Activated CD8-positive, alpha-beta memory T cell treated with anti-CD3 and anti-CD28 coated beads, Interleukin-2, amount 50 U/mL, for 4 hours (primary cell): ENCODE data around the gene VAPA.

Experiments
- DNase-seq: peaks from one replicate; pipeline ENCODE4 v3.0.0-alpha.2; 2020

The VAPA gene

DNA sequence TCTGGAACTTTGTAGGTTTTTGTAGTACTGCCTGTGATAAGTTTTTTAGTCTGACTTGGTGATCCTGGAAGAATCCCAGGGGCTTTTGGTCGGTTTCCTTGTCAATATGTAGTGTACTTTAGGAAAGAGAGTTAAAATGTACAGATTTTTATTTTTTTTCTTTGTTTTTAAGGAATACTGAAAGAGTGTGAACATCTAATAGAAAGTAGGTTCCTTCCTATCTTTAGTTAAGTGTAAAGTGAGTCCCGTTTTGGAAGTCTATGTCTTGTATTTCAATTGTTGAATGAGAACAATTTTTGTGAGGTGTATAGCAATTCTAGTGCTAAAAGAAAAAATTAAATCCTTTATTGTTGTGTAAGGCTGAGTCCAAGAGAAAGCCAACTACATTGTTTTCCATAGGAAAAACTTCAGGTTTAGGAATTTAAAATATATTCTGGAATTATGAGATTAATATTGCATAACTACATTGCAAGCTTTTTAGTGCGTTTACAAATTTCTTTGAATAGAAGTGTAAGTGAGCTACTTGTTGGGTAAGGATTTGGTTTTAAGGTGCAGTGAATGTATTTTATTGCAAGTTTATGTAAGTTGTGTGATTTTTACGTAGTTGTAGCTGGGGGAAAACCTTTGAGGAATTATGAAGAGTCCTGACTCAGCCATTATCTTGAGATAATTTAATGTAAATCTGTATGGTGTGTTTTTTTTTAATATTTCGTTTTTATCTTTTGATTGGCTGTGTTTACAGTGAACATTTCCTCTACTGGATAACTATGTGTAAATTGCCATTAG lies 1.7 kb downstream of the VAPA start:
- no peak for DNase-seq

DNA sequence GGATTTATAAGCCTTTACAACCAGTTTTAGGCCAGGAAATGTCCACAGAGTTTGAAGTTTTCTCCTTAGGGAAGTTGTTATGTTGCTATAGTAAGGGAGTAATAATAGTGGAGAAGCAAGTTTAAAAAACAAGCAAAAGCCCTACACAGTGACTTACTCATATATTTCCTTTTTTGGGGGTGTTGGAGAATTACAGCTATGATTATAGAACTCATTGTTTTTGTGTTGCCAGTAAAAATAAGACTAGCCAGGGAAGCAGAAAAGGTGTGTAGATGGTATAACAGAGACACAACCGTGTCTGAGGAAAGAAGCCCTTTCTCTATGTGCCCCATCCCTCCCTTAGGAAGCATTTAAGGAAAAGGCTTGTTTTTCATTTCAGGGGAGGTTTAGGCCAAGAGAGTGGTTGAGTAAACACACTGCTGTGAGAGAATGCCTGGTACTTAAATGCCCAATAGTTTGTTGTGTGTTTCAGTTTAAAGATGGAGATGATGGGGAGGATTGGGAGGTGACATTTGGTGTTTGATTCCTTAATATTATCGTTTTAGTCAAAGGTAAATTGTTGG lies 2.3 kb downstream of the VAPA start:
- DNase-seq: no peak

DNA sequence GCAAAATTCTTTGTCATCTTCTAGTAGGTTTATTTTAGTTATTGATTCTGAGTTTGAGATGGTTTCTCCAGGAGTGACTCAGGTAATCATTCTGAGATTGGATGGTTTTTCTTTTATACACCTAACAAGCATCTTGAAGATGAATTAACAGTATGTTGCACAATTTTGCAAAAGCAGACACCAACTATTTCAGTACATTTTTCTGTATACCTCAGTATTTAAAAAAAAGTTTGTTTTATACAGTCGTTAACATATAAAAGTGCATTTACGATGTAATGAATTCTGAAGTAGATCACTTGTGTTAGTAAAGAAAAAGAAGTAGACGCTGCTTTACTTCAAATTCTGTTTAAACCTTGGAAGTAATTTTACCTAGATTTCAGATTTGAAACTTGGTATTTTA lies 3.0 kb downstream of the VAPA start:
- DNase-seq: no peak

DNA sequence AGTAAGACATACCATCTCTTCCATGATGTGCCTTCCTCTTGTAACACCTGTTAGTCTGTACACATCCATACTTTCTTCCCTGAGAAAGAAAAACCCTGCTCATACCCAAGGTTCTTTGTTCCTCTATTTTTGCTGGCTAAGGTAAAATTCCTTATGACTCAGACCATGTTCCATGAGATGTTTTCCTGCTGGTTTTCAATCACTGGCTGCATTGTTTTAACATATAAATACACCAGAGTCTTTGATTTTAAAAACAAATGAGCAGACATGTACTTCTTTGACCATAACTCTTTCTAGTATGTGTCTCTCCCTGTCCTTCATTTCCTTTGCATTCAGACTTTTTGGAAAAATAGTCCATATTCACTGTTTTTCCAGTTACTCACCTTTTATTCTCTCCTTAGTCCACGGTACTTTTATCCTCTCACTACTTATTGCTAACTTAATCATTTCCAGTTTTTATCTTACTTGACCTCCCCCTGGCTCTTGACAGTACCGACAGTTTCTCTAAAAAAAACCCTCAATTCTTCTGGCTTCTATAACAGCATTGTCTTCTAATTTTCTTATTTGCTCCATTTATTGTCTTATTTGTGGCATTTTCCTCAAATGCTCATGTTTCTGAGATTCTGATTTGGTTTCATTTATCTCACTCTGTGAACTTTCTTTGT lies 4.3 kb downstream of the VAPA start:
- DNase-seq: no peak

DNA sequence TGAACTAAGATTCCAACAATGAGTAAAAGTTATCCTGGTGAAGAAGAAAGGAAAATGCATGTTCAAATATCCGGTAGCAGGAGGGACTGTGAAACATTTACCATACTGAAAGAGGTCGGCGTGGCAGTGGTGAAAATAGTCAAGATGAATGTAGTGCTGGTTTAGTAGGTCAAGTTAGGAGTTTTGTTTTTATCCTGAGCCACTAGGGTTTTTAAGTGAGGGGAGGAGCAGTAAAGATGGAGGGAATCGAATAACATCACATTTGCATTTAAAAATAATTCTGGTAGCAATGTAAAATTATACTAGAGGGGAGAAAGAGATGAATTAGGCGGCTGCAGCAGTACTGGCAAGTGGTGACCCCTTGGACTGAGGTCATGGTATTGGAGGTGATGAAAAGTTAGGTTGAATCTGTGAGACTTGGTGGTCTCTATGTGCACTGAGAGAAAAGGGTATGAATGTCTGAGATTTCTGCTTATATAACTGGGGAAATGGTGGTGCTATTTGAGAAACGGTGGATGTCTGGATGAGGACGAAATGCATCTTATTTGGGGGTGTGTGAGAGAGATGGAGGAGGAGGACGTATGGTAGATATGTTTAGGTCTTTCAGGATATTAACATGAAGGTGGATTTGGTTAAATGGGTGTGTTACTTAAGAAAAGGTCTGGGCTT lies 5.9 kb downstream of the VAPA start:
- DNase-seq: no peak

DNA sequence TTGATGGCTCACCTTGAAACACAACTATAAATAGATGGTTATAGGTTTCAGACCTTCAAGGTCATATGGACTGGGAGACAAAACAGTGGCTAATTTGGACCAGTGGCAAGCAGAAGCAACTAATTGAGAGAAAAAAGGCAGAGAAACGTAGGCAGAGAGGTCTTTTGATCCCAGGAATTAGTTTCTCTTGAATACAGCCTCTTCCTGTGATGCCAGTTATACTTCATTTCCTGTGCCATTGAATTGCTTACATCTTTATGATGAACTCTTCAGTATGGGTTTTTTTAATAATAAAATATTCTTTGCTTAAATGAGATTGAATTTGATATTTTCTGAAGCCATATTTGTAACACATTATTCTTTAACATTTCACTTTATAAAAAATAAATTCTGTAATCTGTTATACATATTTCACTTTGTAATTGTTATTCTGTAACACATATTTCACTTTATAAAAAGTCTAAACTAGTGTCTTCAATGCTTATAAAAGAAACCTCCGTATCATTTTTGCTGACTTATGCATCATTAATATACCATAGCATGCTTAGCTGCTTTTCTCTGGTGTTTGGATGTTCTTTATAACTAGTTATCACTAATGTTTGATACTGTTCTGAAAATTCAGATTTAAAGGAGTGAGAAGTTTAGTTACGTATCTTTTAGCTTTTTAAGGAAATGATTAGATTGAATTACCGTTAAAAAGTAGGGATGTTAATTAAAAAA lies 8.9 kb downstream of the VAPA start:
- no peak for DNase-seq

DNA sequence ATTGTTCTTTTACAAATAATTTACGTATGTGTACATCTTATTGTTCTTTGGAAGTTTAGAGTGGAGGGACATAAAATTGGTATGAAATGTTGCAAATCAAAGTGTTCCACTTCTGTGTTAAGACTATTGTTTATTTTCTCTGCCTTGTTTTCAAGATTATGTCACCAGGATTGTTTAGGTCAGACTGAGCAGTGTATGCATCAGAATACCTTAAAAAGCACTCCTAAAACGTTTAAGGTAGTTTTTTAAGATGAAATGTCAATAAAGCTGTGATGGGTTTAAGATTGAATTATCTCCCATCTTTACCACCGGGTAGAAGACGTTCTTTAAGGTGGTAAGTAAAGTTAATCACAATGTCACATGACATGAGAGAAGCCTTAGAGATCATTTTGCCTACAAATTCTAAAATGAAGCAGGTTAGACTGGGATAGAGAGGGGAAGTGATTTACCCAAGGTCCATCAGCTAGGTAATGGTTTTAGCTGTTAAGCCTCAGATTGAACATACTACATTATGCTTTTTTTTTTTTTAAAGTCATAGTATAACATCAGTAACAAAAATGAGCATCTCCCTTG lies 10.6 kb downstream of the VAPA start:
- no peak for DNase-seq

DNA sequence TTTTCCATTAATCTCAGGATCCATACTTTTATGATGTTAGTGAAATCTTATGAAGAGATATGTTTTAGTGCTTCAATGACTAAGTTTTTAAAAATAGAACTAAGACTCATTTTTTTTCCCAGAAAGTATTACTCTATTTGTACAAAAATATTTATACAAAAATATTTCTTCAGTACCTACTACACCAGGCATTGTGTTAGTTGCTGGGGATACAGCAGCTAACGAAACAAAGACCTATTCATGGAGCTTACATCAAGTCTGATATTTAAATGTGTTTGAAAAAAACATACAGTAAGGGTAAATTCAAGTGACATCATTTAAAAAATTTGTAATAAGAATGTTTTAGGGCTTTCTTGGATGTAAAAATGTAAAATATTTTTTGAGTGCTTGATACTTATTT lies 11.6 kb downstream of the VAPA start:
- no peak for DNase-seq

DNA sequence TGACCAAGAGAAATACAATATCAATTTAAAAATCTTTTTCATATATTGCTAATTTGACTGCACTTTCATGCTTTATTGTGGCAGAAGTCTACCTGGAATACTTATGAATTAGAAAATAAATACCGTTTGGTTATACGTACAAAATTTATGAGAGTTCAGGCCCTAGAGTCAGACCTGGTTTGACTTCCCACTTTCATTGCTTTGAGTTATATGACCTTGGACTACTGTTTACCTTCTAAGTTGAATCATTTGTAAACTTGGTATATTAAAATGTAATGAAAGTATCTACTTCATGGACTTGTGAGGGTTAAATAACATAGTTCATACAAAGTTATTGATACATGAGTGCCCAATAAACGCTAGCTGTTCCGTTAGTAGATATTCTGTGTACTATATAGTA lies 12.0 kb downstream of the VAPA start:
- no peak for DNase-seq

DNA sequence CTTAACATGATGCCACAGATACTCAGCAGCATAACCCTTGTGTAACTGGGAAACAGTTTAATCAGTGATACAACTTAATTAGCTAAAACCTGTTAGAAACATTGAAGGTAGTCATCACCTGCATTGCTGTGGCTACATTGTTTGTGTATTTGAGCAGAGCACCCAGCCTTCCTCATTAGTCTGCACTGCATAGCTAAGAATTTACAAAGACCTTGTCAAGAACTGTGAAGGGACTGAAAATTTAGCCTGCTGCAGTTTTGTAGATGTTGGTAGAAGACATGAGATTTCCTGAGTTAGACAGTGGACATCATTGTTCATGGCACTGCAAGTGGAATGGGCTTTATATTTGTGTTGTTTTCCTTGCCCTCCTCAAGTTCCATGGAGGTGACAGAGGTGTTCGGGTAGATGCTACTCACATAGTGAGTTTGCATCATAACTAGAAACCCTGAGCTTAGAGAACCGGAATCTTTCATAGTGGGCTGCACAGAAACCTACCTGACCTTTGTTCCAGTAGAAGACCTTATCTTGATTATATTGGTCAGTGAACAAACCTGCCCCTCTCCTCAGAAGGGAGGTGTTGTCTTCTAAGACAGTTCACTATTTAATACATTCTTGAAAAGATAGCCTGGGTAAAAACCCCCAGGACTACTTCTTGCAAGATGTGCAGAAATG lies 12.5 kb downstream of the VAPA start:
- no peak for DNase-seq

DNA sequence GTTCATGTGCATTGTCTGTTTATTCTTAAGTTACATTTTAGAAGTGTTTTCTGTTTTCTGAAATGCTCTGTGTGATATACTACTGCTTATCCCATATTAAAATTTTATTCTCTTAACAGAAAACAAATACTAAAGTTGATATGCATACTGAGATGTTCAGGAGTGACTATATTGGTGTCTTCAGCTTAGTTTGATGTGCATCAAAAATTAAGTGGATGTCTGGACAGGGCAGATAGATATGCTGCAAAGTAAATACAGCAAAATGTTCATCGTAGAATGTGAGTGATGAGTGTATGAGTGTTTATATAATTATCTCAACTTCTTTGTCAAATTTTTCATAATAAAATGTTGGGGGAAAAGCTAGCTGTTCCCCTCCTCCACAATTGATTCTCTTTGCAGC lies 13.2 kb downstream of the VAPA start:
- DNase-seq: no peak

DNA sequence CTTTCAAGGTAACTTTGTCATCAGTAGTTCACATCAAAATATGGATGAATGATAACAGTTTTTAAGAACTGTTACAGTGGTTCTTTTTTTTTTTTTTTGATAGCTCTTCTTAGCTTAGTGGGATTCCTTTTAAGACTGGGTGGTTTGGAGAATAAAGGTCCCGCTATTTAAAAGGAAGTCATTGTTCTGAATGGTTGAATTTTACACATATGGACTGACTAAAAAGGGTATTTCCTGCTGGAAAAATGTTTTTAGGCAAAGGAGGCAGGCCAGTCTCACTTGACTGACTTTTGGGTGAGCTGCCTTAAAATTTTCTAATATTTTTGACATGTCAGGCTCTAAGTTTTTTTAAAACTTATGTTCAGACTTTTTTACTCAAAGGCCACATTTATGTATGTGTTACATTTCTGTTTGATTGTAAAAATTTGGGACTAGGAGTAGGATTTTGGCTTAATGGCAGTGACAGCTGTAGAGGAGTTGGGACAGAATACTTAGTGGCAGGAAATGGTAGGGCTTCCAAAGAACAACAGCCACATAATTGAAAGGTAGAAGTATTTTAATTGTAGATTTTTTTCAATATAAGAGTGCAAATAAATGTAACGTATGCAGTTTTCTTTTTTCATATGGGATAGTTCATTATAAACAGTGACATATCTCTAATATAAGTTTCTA lies 13.7 kb downstream of the VAPA start:
- DNase-seq: no peak

DNA sequence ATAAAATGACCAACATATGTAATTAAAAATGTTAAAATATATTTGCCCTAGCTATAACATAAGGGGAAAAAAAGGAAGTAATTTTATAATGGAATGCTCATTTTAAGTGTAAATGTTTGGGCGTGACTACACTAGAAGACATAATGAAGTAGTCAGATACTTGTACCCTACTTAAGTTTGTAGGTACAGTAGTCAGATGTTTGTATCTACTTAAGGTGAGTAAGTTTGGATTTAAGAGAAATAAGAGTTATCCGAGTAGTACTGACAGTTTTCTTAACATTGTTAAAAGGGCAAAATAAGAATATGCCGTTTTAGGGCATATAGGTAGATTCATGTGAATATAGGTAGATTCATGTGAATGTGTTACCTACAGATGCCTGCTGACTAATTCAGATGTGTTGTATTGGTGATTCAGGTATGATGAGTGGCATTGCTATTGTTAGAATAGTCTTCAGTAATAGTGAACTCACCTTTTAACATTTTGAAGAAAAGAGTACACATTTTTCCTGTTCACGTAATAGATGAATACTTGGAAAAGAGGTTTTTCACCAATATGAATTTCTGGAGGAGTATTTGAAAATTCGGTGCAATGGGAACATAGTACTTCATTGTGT lies 14.9 kb downstream of the VAPA start:
- no peak for DNase-seq

DNA sequence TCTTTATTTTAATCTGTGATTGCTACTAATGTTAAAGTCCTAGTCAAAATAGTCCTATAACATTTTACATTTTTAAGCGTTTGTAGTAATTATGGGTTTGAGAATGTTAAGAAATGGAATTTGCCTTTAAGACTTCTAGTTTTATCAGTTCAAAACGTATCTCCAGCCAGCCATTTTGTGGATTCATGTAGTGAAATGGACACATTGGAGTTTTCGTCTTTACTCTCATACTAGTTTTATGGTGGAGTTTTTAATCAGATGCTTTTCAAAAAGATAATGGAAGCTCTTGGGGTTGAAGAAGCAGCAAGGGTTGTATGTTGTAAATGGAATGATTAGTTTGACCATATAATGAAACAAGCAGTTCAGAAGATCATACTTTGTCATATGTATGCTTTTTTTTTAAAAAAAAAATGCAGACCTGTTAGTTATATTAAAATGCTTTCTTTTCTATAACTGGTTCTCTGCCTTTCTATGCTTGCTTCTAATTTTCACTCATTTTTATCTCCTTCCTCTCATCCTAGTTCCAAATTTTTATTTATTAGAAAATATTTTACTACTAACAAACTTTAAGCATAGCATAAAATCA lies 16.6 kb downstream of the VAPA start:
- no peak for DNase-seq

DNA sequence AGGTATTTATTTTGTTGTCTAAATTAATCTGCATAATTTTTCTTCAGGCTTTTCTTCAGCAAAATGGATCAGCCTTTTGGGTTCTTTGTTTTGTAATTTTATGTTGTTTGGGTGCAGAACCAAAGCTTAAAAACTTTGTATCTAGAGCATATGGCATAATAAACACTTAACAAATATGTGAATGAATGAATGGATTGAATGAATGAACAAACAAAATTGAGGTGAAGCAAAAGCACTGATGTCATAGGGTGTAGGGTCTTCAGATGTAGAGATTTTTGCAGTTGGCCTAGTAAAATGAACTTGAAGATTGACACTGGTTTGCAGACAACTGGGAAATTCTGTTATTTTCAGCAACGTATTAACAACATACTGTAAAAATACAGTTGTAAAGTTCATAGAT lies 17.3 kb downstream of the VAPA start:
- DNase-seq: no peak

DNA sequence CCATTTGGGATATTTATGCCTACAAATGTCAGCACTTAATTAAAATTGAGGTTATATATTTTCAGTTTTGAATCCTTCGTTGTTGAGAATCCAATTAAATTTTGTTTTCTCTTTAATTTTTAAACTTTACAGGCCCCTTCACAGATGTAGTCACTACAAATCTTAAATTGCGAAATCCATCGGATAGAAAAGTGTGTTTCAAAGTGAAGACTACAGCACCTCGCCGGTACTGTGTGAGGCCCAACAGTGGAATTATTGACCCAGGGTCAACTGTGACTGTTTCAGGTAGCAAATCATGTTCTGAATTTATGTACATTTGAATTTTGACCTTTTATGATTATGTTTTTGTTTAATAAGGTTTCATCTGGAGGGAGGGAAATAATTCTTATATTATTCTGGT lies 17.9 kb downstream of the VAPA start:
- DNase-seq: no peak

DNA sequence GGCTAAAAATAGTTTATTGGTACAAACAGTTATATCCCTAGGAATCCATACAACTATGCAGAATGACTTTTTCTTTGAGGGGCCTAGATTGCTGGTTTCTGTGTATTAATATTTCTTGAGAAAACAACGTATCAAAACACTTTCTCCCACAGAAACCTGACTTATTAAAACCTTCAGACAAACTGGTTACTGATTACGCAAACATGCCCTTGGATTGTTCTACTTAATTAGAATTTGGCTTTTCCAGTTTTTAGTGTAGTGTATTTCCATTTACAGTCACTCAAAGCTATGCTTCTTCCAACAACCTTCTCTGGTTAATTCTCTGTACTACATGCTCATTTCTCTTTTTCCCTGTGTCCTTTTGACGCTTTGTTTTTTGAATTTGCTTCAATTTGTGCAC lies 20.0 kb downstream of the VAPA start:
- no peak for DNase-seq

DNA sequence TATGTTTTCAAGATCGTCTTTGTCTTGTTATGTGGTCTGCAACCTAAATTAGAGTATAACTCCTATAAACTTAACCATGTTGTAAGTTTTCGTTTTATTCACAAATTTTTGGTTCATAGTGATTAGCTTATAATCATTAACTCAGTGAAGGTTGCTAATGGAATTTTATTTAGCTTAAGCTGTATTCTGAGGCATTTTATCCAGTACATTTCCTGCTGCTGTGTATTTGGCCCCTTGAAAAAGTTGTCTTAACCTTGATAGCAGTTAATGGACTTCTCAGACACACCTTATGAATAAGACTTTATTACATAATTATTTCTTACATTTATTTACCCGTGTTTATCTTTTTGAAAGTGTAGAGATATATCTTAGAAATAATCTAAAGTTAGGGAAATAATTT lies 20.5 kb downstream of the VAPA start:
- DNase-seq: no peak

DNA sequence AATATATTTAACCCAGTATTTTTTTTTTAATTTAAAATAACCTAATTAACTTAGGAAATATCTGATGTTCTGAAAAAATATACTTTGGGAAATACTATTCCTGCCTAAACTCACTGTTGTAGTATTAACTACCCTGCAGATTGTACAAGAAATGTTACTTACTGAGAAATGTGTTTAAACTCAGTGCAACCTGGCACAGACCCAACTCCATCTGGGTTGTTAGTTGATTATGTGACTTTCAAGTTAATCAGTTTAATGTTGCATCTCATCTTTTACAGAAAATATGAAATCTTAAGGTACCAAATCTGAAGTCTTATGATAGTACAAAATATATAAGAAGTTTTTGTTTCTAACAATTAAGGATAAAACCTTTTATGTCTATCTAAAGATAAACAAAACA lies 27.3 kb downstream of the VAPA start:
- DNase-seq: no peak

DNA sequence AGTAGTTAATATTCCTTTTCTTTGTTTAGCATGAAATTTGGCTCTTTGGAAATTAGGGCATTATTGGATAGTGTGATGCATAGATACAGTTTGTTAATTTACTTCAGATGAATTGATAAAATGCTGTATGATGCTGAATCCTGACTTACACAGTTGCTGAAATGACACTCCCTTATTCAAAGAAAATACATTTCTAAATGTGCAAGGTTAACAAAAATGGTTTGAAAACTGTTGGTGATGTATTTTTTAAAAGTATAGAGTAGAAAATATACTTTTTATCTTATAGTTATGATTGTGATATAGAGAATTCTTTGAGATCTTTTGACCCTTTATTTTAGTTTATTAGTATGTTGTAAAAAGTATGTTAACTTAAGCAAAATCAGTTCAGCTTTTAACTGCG lies 27.8 kb downstream of the VAPA start:
- DNase-seq: no peak

DNA sequence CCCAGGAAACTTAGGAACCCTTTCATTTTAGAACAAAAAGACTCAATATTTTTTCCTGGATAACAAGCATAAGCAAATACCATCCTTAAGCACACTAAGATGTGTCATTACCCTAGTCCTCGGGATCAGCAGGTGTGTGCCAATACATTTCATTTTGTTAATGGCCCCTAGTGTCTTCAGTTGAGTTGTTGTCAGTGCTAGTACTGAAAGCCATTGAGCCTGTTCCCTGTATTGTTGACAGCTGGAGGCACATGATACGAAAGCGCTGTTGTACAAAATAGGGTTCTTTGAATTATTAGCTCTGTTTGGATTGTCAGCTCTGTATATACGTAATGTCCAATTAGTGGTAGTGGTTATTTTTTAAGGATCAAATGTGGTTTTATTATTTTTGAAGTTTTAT lies 29.5 kb downstream of the VAPA start:
- DNase-seq: no peak
